ENCODE data around the gene RAPGEF2. TPM values are rescaled to one million over a fixed set of nuclear protein-coding genes. Genes with fewer than 3 reads are reported as not detected.
A peak's percentile ranks its signal among the peaks of the same experiment; 100 is the strongest.
"Not testable (repeated sequence)": the region's sequence is repeated elsewhere in the genome, so short reads cannot be mapped to it uniquely, and the experiment has no call there.

The RAPGEF2 gene
- total RNA-seq, 1 experiment from 2014 or later, result 9.1 TPM

DNA sequence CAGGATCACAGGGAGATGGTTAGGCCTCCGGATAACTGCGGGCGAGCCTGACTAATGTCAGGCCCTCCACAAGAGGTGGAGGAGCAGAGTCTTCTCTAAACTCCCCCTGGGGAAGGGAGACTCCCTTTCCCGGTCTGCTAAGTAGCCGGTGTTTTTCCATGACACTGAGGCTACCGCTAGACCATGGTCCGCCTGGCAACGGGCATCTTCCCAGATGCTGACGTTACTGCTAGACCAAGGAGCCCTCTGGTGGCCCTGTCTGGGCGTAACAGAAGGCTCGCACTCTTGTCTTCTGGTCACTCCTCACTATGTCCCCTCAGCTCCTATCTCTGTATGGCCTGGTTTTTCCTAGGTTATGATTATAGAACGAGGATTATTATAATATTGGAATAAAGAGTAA, 213.0 kb downstream of the RAPGEF2 start:
- DNase-seq (ENCODE audit: low read depth), result not testable (repeated sequence)

DNA sequence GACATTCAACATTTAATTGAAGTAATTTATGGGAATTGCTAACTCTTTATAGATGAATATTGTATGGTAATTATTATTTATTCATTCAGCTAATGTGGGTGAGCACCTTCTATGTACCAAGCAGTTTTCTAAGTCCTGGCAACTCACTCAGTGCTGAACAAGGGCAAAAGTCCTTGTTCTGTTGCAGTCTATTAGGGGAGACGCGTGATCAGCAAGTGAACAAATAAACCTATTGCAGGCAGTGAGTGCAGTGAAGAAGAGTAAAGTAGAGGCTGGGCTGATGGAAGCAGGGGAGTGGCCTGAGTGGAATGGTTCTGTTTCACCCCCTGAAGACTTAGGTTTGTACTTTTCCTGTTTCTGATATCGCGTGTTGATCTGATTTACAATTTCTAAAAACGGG, 214.3 kb downstream of the RAPGEF2 start:
- no peak for DNase-seq (ENCODE audit: low read depth)

DNA sequence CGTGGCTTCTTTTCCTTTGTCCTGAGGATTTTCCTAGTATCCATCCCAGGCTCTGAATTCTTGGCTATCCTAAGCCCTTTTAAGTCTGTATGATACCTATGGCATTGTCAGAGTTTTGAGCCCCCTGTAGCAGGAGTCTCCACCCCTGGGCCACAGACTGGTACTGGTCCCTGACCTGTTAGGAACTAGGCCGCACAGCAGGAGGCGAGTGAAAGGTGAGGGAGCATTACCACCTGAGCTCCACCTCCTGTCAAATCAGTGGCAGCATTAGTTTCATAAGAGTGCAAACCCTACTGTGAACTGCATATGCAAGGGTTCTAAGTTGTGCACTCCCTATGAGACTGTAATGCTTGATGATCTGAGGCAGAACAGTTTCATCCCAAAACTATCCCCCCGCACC, 216.1 kb downstream of the RAPGEF2 start:
- DNase-seq (ENCODE audit: low read depth), result no peak

DNA sequence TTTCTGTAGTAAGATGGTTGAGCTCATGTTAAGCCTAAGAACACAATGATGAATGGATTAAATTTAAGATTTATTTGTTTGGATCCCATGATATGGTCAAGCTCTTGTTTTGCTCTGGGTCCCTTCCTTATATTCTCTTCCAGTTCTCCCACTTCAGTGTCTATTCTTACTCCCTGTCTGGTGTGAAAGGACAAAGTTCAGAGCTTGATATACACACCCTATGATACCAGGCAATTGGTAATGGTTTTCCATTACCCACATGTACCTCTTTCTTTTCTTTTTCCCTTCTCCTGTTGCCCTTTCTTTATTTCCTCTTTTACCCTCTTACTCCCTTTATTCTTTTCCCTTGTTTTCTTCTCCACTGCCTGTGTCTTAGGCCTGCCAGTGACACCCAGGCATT, 223.6 kb downstream of the RAPGEF2 start:
- DNase-seq (ENCODE audit: low read depth), result no peak

DNA sequence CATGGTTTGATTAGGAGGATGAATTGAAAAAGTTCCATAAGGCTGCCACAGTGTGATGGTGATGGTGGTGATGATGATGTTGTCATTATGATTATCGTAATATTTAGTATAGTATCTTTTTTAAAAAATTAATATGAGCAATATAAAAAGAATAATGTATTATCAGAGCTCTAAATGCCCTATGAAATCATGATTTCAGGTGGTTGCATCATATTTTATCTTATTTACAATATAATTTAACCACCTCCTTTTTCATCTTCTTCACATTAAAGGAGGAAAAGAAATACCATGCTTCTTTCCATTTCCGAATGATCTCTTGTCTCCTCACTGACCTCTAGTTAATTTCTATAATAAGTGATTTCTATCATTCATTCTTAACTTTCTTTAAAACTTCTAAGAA, 225.9 kb downstream of the RAPGEF2 start:
- no peak for DNase-seq (ENCODE audit: low read depth)

DNA sequence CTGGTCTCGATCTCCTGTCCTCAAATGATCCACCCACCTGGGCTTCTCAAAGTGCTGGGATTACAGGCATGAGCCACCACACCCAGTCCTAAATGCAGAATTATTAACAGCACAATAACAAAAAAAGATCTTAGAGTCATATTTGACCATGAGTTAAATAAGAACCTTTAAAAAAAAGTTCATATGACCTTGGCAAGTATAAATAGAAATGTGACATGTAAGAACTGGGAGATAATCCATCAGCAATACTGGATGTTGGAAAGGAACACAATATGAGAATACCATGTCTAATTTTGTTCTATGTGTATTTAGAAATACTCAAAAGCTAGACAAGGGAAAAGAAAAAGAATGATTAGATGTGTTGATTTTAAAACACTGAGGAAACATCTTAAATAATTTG, 231.6 kb downstream of the RAPGEF2 start:
- no peak for DNase-seq (ENCODE audit: low read depth)

DNA sequence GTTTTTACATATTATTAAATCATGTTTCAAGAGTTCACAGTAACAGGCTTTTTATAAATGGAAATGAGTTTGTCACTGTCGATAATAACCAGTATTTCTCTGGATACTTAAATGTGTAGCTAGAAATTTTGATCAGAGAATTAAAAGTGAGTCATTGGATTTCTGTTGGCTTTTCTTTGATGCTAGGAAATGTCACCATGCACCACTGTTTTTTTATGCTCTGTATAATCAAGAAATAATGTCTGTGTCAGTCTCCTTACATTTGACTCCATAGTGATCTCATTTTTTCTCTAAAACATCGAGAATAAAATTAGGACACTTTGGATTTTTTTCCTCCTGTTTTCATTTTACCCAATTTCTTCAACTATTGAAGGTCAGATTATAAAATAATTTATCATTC, 234.2 kb downstream of the RAPGEF2 start:
- no peak for DNase-seq (ENCODE audit: low read depth)

DNA sequence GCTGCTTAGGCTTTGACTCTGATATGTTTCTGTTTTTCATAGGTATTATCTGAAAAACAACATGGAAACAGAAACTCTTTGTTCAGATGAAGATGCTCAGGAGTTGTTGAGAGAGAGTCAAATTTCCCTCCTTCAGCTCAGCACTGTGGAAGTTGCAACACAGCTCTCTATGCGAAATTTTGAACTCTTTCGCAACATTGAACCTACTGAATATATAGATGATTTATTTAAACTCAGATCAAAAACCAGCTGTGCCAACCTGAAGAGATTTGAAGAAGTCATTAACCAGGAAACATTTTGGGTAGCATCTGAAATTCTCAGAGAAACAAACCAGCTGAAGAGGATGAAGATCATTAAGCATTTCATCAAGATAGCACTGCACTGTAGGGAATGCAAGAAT, 238.6 kb downstream of the RAPGEF2 start:
- no peak for DNase-seq (ENCODE audit: low read depth)

DNA sequence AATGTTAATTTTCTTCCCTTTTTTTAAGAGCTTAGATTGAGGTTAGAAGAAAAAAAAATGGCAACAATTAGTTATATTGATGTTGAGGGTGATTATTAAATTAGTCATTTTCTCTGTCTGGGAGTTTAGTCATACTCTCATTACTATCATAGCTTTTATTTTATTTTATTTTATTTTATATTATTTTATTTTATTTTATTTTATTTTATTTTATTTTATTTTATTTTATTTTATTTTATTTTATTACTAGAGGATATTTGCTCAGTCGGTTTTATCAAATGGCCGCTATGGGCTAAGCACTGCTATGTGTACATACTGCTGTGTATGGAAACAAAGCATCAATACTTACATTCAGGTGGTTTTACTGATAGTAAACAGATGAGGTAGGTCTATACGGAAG, 239.5 kb downstream of the RAPGEF2 start:
- no peak for DNase-seq (ENCODE audit: low read depth)

DNA sequence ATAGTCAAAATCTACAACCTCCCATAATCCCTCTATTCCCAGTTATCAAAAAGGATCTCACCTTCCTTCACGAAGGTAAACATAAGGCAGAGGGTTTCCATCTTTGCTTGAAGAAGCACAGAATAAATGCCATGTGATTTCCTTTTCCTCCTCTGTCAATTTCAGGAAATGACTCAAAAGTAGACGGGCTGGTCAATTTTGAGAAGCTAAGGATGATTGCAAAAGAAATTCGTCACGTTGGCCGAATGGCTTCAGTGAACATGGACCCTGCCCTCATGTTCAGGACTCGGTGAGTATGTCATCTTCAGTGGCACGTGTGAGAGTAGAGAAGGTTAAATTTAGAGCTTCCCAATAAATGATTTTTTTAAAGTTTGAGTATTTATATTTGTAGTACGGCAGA, 240.2 kb downstream of the RAPGEF2 start:
- DNase-seq (ENCODE audit: low read depth), result no peak

DNA sequence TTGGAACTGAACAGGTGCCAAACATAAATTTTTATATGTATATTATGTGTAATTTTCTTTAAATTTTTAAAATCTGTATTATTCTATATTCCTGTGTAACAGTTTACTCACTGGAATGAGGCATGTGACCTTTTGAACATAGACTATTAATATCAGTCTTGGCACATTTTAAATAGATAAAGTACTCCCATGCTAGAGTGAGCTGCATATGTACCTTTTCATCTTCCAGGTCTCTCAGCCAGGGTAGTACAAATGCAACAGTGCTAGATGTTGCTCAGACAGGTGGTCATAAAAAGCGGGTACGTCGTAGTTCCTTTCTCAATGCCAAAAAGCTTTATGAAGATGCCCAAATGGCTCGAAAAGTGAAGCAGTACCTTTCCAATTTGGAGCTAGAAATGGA, 242.0 kb downstream of the RAPGEF2 start:
- no peak for DNase-seq (ENCODE audit: low read depth)

DNA sequence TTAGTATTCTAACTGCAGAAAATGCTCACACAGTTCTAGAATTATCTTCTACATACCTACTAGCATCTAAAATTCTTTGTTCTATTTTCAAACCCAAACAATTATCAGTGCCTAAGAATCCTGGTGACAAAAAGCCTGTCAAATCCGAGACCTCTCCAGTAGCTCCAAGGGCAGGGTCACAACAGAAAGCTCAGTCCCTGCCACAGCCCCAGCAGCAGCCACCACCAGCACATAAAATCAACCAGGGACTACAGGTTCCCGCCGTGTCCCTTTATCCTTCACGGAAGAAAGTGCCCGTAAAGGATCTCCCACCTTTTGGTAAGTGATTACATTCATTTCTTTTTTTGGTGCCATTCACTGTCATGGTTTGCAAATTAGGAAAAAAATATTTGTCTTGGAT, 243.8 kb downstream of the RAPGEF2 start:
- DNase-seq (ENCODE audit: low read depth), result no peak

DNA sequence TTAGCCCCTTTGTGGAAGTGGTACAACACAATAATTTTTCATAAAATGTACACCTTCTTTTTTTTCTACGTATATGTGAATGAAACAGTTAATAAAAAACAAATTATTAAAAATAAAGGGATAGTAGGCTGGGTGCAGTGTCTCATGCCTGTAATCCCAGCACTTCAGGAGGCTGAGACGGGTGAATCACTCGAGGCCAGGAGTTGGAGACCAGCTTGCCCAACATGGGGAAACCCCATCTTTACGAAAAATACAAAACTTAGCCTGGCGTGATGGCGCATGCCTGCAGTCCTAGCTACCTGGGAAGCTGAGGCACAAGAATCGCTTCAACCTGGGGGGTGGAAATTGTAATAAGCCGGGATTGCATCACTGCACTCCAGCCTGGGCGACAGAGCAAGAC, 244.9 kb downstream of the RAPGEF2 start:
- DNase-seq (ENCODE audit: low read depth), result no peak

DNA sequence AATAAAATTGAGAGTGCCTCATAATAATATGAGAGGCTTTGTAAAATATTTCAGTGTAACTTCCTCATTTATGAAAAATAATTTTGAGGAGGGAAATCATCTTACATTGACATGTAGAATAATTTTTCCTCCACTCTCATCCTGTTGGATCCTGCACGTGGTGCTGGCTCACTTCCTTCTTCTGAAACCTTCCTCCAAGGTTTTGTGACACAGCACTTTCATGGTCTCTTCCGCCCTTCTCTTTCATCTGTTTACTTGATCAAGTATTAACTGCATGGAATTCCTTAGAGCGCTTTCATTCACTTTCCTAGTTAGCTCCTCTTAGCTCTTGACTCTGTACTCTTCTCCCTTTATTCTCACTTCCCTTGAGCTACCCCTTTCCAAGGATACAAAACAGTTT, 246.5 kb downstream of the RAPGEF2 start:
- DNase-seq (ENCODE audit: low read depth), result no peak

DNA sequence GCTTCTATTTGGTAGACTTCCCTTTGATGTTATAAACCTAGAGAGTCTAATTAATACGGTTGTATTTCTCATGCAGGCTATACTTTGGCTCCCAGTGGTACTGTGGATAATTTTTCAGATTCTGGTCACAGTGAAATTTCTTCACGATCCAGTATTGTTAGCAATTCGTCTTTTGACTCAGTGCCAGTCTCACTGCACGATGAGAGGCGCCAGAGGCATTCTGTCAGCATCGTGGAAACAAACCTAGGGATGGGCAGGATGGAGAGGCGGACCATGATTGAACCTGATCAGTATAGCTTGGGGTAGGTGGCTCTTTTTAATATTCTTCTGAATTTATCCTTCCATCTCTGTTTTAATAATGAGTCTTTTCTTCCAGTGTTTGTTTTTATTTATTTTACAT, 249.7 kb downstream of the RAPGEF2 start:
- DNase-seq (ENCODE audit: low read depth), result no peak

DNA sequence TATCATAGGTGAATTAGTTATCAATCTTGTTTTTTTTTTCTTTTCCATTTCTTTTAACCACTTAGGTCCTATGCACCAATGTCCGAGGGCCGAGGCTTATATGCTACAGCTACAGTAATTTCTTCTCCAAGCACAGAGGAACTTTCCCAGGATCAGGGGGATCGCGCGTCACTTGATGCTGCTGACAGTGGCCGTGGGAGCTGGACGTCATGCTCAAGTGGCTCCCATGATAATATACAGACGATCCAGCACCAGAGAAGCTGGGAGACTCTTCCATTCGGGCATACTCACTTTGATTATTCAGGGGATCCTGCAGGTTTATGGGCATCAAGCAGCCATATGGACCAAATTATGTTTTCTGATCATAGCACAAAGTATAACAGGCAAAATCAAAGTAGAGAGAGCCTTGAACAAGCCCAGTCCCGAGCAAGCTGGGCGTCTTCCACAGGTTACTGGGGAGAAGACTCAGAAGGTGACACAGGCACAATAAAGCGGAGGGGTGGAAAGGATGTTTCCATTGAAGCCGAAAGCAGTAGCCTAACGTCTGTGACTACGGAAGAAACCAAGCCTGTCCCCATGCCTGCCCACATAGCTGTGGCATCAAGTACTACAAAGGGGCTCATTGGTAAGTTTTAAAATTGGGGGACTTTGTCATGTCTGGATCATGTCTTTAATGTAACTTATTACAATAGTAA, 250.7 kb downstream of the RAPGEF2 start:
- no peak for DNase-seq (ENCODE audit: low read depth)

DNA sequence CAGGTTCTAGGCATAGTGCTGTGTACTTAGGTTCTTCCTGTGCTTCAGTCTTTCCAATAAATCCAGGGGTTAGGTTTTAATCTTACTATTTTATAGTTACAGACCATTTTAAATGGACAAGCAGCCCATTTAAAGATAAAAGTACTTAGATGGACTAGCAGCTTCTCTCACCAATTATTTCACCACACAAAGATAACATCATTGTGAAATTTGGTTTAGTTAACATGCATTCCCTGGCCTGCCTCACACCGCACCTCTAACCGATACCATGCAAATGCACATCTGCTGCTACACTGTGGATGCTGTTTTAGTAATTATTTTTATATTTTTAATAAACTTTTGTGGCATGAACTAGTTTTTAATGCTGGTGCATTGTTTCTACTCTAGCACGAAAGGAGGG, 252.6 kb downstream of the RAPGEF2 start:
- no peak for DNase-seq (ENCODE audit: low read depth)

DNA sequence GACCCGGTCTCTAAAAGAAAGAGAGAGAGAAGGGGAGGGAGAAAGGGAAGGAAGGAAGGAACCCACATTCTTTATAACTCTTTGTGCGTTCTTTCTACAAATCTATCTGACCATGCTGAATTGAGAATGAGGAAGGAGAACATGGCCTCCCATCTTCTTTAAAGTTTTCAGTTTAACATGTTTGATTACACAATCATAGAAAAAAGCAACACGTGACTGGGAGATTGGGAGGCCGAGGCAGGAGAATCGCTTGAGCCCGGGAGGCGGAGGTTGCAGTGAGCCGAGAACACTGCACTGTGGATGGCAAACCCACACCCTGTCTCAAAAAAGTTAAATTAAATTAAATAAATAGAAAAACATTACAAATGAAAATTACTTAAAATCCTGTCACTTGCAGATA, 254.5 kb downstream of the RAPGEF2 start:
- no peak for DNase-seq (ENCODE audit: low read depth)

DNA sequence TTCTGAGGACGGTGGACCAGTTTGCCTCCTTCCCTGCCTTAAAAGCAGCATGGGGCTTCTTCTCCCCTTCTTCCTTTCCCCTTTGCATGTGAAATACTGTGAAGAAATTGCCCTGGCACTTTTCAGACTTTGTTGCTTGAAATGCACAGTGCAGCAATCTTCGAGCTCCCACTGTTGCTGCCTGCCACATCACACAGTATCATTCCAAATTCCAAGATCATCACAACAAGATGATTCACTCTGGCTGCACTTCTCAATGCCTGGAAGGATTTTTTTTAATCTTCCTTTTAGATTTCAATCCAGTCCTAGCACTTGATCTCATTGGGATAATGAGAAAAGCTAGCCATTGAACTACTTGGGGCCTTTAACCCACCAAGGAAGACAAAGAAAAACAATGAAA, 255.3 kb downstream of the RAPGEF2 start:
- peak; percentile 9 for DNase-seq (ENCODE audit: low read depth)

DNA sequence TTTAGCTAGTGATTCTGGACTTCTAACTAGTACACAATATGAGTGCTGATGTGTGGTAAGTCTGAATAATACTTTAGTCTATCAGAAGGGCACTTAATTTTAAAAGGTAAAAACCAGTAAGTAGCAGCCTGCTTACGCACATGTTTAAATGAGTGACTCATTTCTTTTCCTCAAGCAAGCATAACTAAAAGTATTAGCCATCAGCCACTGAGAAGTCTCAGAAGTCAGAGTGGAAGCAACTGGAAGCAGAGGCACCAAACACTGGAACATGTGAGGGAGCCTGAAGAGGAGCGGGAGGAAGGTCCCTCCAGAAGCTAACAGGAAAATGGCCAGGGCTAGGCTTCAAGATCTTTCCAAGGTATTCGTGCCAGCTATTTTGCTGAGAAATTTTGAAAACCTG, 257.7 kb downstream of the RAPGEF2 start:
- DNase-seq (ENCODE audit: low read depth), result peak; percentile 19

DNA sequence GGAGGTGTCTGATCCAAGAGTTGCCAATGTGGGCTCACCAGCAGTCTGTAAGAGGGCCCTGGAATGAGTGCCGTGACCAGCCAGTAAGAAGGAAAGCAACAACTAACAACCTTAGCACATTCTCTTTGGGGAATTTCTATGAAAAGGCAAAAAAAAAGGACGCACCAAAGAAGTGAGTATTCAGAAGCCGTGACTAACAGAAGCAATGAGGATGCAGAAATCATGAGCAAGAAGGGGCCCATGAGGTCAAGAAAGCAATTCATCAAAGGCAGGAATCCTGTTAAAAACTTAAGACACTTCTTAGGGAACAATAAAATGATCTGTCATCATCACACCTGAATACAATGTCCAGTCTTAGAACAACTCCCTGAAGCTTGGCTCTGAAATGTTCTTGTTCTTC, 260.5 kb downstream of the RAPGEF2 start:
- DNase-seq (ENCODE audit: low read depth), result no peak

DNA sequence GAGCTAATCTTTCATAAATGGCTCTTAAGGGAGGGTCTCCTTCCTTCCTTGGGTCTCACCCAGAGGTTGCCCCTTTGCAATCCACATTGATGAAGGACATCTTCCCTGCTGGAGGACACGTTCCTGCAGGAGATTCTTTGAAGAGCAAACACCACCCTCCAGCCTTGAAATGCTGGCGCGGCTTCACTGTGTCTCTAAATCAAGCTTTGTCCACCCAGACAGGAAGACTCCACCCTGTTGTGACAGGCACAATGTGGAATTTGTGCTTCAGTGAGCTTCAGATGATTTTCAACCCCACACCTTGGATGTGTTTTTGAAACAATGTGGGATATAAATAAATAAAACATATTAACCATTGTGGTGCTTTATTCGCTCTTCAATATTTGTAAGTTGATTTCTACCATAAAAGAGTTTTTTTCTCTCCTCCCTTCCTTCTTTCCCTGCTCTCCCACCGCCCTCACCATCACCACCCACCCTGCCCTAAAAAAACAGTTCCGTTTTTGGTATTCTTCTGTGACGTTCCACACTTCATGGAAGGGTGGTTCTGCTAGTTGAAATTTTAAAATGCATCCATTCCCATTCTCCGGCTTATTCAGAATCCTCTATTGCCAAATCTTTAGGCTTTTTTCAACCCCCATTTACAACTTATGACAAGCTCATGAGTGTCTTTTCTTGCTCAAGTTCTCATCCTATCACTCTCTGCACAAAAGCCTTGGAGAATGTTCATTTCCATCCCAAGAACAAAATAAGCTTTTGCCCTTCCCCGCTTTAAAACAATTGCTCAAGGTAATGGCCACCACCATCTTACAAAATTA, 264.3 kb downstream of the RAPGEF2 start:
- DNase-seq (ENCODE audit: low read depth), result no peak

DNA sequence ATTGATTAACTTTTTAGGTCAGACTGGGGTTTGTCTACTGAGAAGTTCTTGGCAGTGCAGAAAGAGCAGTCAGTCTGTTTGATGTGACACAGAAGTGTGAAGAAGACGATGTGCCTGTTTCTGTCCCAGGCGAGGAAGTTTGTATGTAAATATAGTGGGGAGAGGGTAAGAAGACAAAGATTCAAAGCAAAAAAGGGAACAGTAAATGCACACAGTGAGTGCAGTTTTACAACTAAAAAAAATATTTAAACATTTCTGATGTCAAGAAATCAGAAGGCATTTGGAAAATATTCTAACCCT, 264.9 kb downstream of the RAPGEF2 start:
- no peak for DNase-seq (ENCODE audit: low read depth)

DNA sequence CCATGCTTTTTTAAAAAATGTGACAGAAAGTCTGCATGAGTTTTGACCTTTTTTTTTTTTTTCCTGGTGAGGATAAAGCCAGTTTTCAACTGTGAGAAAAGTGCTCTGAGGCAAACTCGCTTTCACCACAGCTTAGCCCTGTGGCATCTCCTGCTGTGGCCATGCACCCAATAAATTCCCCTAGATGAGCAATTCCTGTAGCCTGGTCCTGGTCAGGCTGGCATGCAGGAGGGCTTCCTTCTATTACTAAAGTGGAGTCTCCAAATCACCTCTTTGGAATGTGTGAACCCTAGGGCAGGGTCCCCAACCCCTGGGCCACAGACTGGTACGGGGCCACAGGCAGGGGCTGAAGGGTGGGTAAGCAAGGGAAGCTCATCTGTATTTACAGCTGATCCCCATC, 265.4 kb downstream of the RAPGEF2 start:
- DNase-seq (ENCODE audit: low read depth), result peak; percentile 8

All from Daoy (cell line).